Measurements from ENCODE around the gene NMRAL1. TPM values are rescaled to one million over a fixed set of nuclear protein-coding genes. Genes with fewer than 3 reads are reported as not detected.

Gene NMRAL1
- total and polyA plus RNA-seq, 2 donors (not counting 1 experiment from before 2014, with no cell fraction given): 48.6 to 68.8 TPM

- H3K9ac ChIP-seq (ENCODE audit: low read length): no peak overlapping the region
- Mint-ChIP-seq H3K27ac (no peak overlapping the region), H3K4me3 (no peak overlapping the region), H3K4me1 (no peaks in the 10 kb centered on the region), H3K27me3 (no peaks in the 10 kb centered on the region), H3K9me3 (ENCODE audit: insufficient read depth) (no peaks in the 10 kb centered on the region)
- H3K27me3 ChIP-seq (replicated peaks in 1 of 4; ENCODE audit: control extremely low read depth in 1 of 4, control insufficient read depth in 3 of 4, insufficient read depth in 4 of 4, low read length in 3 of 4): no peaks in the 10 kb centered on the region
- ChIA-PET POLR2A (no interaction called here), CTCF (interaction anchor here (1.2 kb wide), 1 partner anchor 31 kb away, joined by 7 read pairs; no protein-coding TSS in a partner anchor)
- H4K20me1 ChIP-seq (ENCODE audit: control insufficient read depth, insufficient read depth, low read length, poor library complexity, severe bottlenecking): no peaks in the 10 kb centered on the region
- no peak for DNase-seq
- no peak for ATAC-seq (ENCODE audit: low read depth)
- H3K9me3 ChIP-seq (ENCODE audit: control extremely low read depth in 1 of 3, control insufficient read depth in 2 of 3, insufficient read depth in 1 of 3, low read length in 2 of 3): no peaks in the 10 kb centered on the region
- no peak overlapping the region for H3K27ac ChIP-seq (ENCODE audit: low read length in 2 of 2)
- H2AFZ ChIP-seq (ENCODE audit: insufficient read depth, low read depth, low read length, poor library complexity, severe bottlenecking): no peak overlapping the region
- no peaks in the 10 kb centered on the region for H3K4me1 ChIP-seq (ENCODE audit: control insufficient read depth in 2 of 2, insufficient read depth in 2 of 2, low read length in 2 of 2)
- WGBS (ENCODE audit: insufficient coverage): 100% methylated on average over 3 of the region's 12 CpGs
- H3K36me3 ChIP-seq (replicated peaks in 1 of 2; ENCODE audit: control extremely low read depth in 1 of 2, control insufficient read depth in 1 of 2, extremely low read depth in 1 of 2, insufficient read depth in 2 of 2, low read length in 1 of 2): peaks cover 12 to 52% of the 10 kb centered on the region in 2 experiments
- H3K4me3 ChIP-seq (ENCODE audit: control extremely low read depth in 1 of 5, extremely low read depth in 1 of 5, insufficient read depth in 1 of 5, low read depth in 2 of 5, low read length in 4 of 5): no peak overlapping the region
- no peak overlapping the region for H3K4me2 ChIP-seq (replicated peaks; ENCODE audit: low read depth, low read length, poor library complexity, severe bottlenecking)
- TF ChIP-seq CTCF (IDR thresholded peaks at IDR 0.05) (no peak), EZH2 (IDR thresholded peaks at IDR 0.05; ENCODE audit: borderline replicate concordance, insufficient read depth, low read depth, low read length, poor library complexity, severe bottlenecking) (no peak)
- peaks cover 88% of the 10 kb centered on the region for H3K79me2 ChIP-seq (ENCODE audit: control insufficient read depth, insufficient read depth, low read length)
- intact Hi-C loops (cut with micrococcal nuclease): no loop called here
Observed at GRCh38 chr16:4433914-4434787, 40.3 kb downstream of the NMRAL1 start.

DNA sequence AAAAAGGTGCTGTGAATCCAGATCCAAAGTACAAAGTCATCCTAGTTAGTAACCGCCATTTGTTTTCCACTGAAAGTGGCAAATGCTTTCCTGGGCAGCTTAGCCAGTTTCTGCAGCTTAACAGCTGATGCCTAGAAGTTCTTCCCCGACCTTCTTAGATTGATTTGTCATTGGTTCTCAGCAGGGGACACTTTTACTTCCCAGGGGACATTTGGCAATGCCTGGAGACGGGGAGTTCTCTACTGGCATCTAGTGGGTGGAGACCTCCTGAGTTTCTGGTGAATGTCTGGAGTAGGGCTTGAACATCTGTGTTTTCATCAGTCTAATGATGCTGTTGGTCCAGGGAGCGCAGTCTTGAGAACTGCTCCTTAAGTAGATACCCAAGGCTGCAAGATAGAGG is 41.2 kb downstream of the NMRAL1 start:
- Histone ChIP-seq H3K79me2 (ENCODE audit: control insufficient read depth, insufficient read depth, low read length) (peaks cover 88% of the 10 kb centered on the region), H3K9ac (ENCODE audit: low read length) (no peak overlapping the region), H2AFZ (ENCODE audit: insufficient read depth, low read depth, low read length, poor library complexity, severe bottlenecking) (no peak overlapping the region), H3K4me1 (ENCODE audit: control insufficient read depth in 2 of 2, insufficient read depth in 2 of 2, low read length in 2 of 2) (no peaks in the 10 kb centered on the region), H3K36me3 (replicated peaks in 1 of 2; ENCODE audit: control extremely low read depth in 1 of 2, control insufficient read depth in 1 of 2, extremely low read depth in 1 of 2, insufficient read depth in 2 of 2, low read length in 1 of 2) (peaks cover 15 to 48% of the 10 kb centered on the region in 2 experiments), H3K27ac (ENCODE audit: low read length in 2 of 2) (no peak overlapping the region), H3K4me3 (ENCODE audit: control extremely low read depth in 1 of 5, extremely low read depth in 1 of 5, insufficient read depth in 1 of 5, low read depth in 2 of 5, low read length in 4 of 5) (no peak overlapping the region), H3K9me3 (ENCODE audit: control extremely low read depth in 1 of 3, control insufficient read depth in 2 of 3, insufficient read depth in 1 of 3, low read length in 2 of 3) (no peaks in the 10 kb centered on the region), H3K4me2 (replicated peaks; ENCODE audit: low read depth, low read length, poor library complexity, severe bottlenecking) (no peak overlapping the region), H3K27me3 (replicated peaks in 1 of 4; ENCODE audit: control extremely low read depth in 1 of 4, control insufficient read depth in 3 of 4, insufficient read depth in 4 of 4, low read length in 3 of 4) (no peaks in the 10 kb centered on the region), H4K20me1 (ENCODE audit: control insufficient read depth, insufficient read depth, low read length, poor library complexity, severe bottlenecking) (no peaks in the 10 kb centered on the region)
- no peak overlapping the region for H3K4me3 Mint-ChIP-seq
- ATAC-seq (ENCODE audit: low read depth) (no peak), DNase-seq (no peak)
- TF ChIP-seq CTCF (IDR thresholded peaks at IDR 0.05) (no peak), EZH2 (IDR thresholded peaks at IDR 0.05; ENCODE audit: borderline replicate concordance, insufficient read depth, low read depth, low read length, poor library complexity, severe bottlenecking) (no peak)
- CTCF ChIA-PET: no interaction called here
- 92% methylated on average over 4 of the region's 4 CpGs for WGBS (ENCODE audit: insufficient coverage)
- no peak overlapping the region for H3K27ac Mint-ChIP-seq
- peaks cover 3% of the 10 kb centered on the region for H3K4me1 Mint-ChIP-seq
- intact Hi-C loops (cut with micrococcal nuclease): no loop called here
- H3K27me3 Mint-ChIP-seq: no peaks in the 10 kb centered on the region
- POLR2A ChIA-PET: no interaction called here
- H3K9me3 Mint-ChIP-seq (ENCODE audit: insufficient read depth): no peaks in the 10 kb centered on the region

Data from B cell (primary cell).